HG03159 (cell line): ENCODE measurements around the gene TMEM86B.

Experiments
- ATAC-seq: cut with Tn5 transposase; IDR thresholded peaks from one replicate; pipeline ENCODE4 v1.9.1; 2021; ENCODE audit warnings: mild to moderate bottlenecking, moderate library complexity; ENCODE audit not compliant: unreplicated experiment

TMEM86B gene

GRCh38 chr19:55257461-55258420, 29.2 kb upstream of the TMEM86B start:
- no peak for ATAC-seq

GRCh38 chr19:55256562-55257460, 28.2 kb upstream of the TMEM86B start:
- no peak for ATAC-seq

- ATAC-seq: no peak
Observed at GRCh38 chr19:55255618-55256423, 27.3 kb upstream of the TMEM86B start.

GRCh38 chr19:55254625-55254977, 26.0 kb upstream of the TMEM86B start:
- no peak for ATAC-seq

GRCh38 chr19:55253842-55254624, 25.5 kb upstream of the TMEM86B start:
- peak; percentile 45 for ATAC-seq

- no peak for ATAC-seq
Observed at GRCh38 chr19:55252760-55253663, 24.4 kb upstream of the TMEM86B start.

- ATAC-seq: no peak
Observed at GRCh38 chr19:55251341-55252081, 22.9 kb upstream of the TMEM86B start.

GRCh38 chr19:55250262-55251036, 21.9 kb upstream of the TMEM86B start:
- no peak for ATAC-seq

GRCh38 chr19:55249841-55250240, 21.3 kb upstream of the TMEM86B start:
- no peak for ATAC-seq

- no peak for ATAC-seq
Observed at GRCh38 chr19:55248704-55249103, 20.1 kb upstream of the TMEM86B start.

GRCh38 chr19:55248166-55248675, 19.7 kb upstream of the TMEM86B start:
- ATAC-seq: no peak

- no peak for ATAC-seq
Observed at GRCh38 chr19:55247621-55248099, 19.1 kb upstream of the TMEM86B start.

GRCh38 chr19:55246462-55247451, 18.2 kb upstream of the TMEM86B start:
- ATAC-seq: no peak

- ATAC-seq: no peak
Observed at GRCh38 chr19:55245236-55245904, 16.8 kb upstream of the TMEM86B start.

GRCh38 chr19:55244004-55244680, 15.6 kb upstream of the TMEM86B start:
- ATAC-seq: no peak
